Measurements from ENCODE around the gene PDSS1. TPM values are rescaled to one million over a fixed set of nuclear protein-coding genes. Genes with fewer than 3 reads are reported as not detected.

PDSS1 gene
- total RNA-seq, 2 experiments from 2014 or later, result 3.8 to 4.5 TPM

DNA sequence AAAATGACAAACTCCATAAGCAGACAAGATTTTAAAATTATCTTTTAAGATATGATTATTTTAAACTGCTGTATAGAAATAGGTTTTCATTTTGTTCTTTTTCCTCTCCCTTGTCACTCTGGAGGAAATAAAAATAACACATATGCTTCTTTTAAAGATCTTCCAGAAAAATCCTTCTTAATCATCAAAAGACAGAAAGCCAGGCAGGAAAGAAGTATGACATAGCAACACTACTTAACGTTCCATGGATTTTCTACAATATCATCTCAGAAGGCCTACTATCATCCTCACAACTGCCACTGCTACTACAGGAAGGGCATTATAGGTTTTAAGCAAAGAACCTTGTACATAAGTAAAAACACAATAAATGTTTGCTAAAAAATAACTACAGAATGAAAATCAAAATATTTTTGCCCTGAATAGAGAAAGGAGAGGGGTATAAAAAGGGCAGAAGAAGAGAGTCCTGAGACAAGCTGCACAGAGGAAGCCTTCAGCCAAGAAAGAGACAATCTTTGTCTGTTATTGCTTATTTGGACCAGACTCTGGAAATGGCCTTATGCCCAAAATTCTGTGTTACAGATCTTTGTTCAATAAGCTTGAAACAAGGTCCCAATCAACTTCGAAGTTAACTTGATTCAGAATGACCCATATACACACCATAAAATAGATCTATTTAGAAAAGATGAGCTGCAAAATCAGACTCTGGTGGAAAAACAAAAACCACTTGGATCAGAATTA is 95.4 kb downstream of the PDSS1 start:
- intact Hi-C loops (cut with DNase I, micrococcal nuclease), result no loop called here

More for the DNA sequence above, 95.4 kb downstream of the PDSS1 start:
- ChIA-PET POLR2A (no interaction called here), CTCF (interaction anchor here (0.6 to 1.0 kb wide), 2 partner anchors 18 to 41 kb away, joined by 3 to 4 read pairs; no protein-coding TSS in a partner anchor)
- peaks cover 10% of the 10 kb centered on the region for H3K36me3 ChIP-seq (ENCODE audit: insufficient read depth, low read length)
- H3K4me1 ChIP-seq (ENCODE audit: insufficient read depth, low read length), result peaks cover 3% of the 10 kb centered on the region
- peaks cover 62% of the 10 kb centered on the region for H3K4me1 Mint-ChIP-seq (ENCODE audit: low read depth)
- no peak for ATAC-seq (ENCODE audit: poor library complexity)
- peaks cover 47% of the 10 kb centered on the region for H3K36me3 Mint-ChIP-seq (ENCODE audit: low read depth)
- TF ChIP-seq, protein P1, sequence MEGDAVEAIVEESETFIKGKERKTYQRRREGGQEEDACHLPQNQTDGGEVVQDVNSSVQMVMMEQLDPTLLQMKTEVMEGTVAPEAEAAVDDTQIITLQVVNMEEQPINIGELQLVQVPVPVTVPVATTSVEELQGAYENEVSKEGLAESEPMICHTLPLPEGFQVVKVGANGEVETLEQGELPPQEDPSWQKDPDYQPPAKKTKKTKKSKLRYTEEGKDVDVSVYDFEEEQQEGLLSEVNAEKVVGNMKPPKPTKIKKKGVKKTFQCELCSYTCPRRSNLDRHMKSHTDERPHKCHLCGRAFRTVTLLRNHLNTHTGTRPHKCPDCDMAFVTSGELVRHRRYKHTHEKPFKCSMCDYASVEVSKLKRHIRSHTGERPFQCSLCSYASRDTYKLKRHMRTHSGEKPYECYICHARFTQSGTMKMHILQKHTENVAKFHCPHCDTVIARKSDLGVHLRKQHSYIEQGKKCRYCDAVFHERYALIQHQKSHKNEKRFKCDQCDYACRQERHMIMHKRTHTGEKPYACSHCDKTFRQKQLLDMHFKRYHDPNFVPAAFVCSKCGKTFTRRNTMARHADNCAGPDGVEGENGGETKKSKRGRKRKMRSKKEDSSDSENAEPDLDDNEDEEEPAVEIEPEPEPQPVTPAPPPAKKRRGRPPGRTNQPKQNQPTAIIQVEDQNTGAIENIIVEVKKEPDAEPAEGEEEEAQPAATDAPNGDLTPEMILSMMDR (IDR thresholded peaks at IDR 0.05), result no peak
- H3K27me3 ChIP-seq (ENCODE audit: control insufficient read depth in 1 of 2, insufficient read depth in 2 of 2, low read length in 2 of 2), result no peaks in the 10 kb centered on the region
- H3K27me3 Mint-ChIP-seq, result no peaks in the 10 kb centered on the region
- H3K27ac ChIP-seq (ENCODE audit: low read depth in 1 of 2, low read length in 2 of 2), result no peak overlapping the region
- H3K4me3 ChIP-seq (ENCODE audit: low read length), result no peak overlapping the region
- H3K9me3 Mint-ChIP-seq, result peaks cover 3% of the 10 kb centered on the region
- H3K4me3 Mint-ChIP-seq, result no peak overlapping the region
- no peak for DNase-seq
- H3K9me3 ChIP-seq (ENCODE audit: control insufficient read depth in 1 of 2, insufficient read depth in 1 of 2, low read length in 2 of 2), result no peaks in the 10 kb centered on the region
- no peak overlapping the region for H3K27ac Mint-ChIP-seq

Other genes starting within 250 kb of the PDSS1 start
- gene ABI1, start 163.3 kb downstream of the PDSS1 start, total RNA-seq, result 10 to 100 TPM; 83.2 to 83.6 TPM